Germinal center (tissue), 1 donor: ENCODE measurements around the gene SPACA9.
A peak's percentile ranks its signal among the peaks of the same experiment; 100 is the strongest.

Source experiments
- DNase-seq: peaks from one replicate; pipeline ENCODE4 v3.0.0; 2012; ENCODE audit warnings: mixed read lengths, low spot score

Gene SPACA9

DNA sequence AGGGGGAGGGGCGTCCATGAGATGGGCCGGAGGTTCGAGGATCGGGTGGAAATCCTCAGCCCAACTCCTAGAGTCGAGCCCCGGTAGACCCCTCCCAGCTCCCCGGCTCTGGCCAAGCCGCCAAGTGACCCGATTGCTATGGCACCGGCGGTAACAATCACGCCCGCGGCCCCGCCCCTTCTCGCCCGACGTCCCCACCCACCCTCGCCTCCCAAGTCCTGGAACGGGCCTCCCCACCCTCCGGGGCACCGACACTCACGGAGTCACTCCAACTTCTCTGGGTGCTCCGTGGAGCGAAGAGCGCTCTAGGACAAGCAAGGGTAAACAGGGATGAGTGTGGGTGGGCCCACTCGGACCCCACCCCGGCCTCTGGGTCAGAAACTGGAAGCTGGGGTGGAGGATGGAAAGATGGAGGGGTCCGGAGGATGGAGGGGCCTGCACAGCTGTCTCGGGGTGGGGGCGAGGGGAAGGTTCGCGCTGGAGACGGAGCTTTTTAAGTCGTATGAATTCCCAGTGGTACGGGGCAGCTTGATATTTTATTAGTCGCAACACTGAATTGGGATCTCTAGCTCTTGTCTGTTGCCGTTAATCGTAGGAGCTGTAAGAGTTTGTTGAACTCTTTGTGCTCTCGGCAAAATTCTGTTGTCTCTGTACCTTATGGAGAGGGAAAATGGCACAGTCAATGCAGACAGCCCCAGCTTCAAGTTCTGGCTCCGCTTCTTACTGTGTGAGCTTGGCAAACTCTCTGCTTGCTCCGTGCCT is at the start of gene SPACA9:
Gene SPACA9, plus strand, starts transcription at position 204 of the 762 bp plus-strand sequence. CDS start 5,050 bp downstream, outside the sequence.
- peak; percentile 49 for DNase-seq

DNA sequence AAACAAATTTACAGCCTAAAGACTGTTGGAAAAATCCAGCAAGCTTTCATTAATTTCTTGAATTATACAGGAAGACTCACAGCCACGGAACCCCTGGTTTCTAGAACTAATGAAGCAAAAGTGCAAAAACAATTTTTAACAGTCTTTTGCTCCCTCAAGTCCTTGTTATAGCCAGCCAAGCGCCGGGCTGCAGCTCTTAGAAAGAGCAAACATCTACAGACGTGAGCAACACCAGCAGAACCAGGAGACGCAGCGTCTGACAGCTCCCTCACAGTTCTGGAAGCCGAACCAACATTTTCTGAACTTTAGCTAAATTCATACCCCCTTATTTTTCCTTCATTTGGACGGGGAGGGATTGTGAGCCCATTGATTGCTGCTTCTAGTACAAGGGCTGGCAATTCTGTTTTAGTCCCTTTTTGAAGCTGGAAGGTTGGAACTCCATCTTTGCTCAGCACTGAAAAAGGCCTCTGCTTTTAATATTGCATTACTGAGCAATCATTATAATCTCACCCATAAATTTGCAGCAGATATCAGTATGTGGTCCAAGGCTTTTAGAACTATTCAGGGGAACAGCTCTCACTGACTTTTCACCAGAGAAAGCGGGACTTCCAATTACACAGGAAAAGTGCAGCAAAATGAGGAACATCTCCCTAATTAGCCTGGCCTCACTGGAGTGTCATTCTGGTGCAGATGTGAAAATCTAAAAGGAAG is 46.4 kb upstream of the SPACA9 start:
- DNase-seq = no peak

DNA sequence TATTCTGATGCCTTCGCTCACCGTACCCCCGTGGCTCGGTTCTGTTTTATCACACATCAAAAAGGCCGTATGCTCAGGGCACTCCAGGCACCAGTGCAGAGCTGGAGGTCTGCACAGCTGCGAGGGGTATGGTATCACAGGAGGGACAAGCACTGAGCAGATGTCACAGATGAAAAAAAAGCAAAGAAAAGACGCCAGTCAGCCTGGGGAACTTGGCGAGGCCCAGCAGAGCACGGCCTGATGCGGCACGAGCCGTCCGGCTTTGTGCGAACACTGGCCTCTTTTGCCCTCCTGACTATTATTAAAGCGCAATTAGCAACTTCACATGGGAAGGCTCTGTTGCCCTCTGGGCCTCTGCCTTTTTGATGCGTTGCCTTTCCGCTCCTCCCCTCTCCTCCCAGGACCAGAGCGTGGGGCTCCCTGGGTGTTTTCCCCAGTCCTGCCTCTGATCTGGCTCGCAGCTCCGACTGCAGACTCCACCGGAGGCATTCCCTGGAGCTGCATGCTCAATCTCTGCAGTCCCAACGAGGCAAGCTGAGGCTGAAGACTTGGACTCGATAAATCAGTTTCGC is 45.1 kb upstream of the SPACA9 start:
- no peak for DNase-seq

DNA sequence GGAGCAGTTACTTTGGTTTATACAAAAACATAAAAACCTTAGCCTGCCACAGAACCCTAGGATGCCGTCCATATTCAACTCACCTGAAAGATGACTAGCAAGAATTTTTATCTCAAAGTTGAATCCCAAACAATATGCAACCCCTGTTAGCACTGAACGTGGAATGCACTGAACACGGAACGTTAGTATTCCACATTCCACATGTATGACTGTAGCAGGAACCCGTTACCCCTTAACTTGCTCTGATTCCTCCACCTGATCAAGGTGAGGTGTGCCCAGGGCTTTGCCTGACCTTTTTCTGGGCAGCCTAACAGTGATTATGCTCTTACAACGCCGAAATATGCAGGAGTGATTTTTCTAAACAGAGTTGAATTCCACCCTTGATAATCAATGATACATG is 44.4 kb upstream of the SPACA9 start:
- no peak for DNase-seq

DNA sequence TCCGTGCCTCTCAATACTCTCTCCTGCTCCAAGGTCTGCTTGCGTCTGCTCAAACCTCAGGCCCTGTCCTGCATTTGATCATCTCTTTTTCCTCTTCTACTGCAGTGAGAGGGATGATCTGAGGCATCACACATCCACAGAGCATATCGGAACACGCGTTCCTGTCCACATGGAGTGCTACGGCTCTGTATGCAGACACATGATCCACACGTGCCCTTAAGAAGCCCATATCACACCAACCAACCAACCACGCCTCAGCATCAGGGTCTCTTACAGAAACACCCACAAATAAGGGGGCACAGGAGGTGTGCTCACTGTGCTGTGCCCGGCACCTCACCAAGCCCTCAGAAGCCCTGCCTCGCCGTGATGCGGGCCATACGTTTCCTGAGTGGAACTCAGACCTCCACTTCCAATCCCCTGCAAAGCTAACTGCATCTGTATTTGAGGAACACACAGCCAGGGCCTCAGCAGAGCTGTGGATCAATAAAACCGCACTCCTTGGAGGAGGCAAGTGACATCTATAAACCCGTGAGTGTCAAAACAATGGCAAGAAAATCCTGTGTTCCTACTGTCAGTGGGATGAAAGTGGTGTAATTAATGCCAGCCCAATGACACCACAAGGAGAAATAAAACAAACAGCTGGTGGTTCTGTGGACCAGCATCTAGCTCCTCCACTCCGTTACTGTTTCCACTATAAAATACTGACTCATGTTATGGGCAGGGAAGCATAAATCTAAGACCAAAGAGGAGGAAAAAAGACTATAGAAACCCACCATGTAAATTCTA is 41.0 kb upstream of the SPACA9 start:
- no peak for DNase-seq

DNA sequence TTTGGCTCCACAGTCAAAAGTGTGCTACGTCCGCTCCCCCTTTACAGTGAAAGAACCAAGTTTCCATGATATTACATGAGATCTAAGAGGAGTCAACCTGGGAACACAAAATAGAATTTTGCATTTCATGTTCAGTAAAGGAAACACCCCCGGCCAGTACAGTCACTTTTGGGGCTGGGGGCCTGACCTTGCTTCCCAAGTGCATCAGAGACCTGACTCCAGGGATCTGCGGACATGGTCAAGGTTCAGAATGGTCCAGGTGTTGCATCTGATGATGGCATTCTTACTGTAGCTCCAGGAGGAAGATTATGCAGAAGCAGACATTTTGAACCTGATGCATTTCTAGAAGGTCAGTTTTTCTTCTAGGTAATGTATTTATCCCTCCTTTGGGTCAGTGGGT is 40.4 kb upstream of the SPACA9 start:
- DNase-seq = no peak

DNA sequence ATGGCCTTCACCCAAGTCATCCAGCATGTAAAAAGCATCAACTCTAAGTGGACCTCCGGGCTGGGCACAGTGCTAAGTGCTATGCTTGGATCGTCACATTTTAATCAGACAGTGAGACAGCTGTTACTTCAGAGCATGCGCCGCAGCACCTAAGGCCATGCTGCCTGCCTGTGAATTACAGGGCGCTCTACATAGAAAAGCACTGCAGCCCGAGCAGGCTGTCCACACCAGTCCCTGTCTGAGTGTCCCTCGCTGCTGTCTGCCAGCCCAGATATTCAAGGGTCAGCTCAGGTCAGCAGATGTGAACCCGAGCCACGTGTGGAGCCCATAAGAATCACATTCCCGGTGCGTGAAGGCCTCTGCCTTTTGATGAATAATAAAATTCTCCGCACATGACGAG is 37.7 kb upstream of the SPACA9 start:
- DNase-seq = no peak

DNA sequence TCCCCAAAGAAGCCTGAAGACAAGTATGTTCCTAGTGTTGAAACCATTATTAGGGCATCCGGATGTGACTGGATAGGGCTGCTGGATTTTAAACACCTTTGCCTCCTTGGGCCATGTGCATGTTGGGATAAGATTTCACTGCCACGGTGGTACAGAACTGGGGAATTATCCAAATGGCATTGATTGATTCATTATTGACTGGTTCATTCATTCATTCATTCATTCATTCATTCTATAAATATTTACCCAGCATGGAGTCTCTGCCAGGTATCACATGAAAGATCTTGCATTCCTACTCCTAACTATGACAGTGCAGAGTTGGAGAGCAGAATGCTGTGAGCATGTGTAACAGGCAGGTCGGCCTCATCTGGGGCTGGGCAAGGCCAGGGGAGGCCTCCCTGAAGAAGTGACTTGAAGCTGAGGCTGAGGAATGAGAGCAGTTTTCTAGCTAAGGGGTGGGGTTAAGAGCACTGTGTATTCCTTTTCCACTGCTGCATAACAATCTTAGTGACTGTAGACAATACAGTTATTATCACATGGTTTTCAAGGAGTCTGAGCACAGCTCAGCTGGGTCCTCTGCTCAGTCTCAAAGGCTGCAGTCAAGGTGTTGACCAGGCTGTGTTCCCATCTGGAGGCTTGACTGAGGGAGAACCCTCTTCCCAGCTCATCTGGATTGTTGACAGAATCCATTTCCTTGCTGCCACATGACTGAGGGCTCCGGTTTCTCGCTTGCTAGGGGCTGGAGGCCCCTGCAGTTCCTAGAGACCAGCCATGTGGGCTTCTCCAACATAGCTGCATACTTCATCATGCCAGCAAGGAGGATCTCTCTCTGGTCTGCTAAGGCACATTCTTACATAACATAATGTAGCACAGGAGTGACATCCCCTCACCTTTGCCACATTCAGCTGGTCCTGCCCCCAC is 36.3 kb upstream of the SPACA9 start:
- no peak for DNase-seq

DNA sequence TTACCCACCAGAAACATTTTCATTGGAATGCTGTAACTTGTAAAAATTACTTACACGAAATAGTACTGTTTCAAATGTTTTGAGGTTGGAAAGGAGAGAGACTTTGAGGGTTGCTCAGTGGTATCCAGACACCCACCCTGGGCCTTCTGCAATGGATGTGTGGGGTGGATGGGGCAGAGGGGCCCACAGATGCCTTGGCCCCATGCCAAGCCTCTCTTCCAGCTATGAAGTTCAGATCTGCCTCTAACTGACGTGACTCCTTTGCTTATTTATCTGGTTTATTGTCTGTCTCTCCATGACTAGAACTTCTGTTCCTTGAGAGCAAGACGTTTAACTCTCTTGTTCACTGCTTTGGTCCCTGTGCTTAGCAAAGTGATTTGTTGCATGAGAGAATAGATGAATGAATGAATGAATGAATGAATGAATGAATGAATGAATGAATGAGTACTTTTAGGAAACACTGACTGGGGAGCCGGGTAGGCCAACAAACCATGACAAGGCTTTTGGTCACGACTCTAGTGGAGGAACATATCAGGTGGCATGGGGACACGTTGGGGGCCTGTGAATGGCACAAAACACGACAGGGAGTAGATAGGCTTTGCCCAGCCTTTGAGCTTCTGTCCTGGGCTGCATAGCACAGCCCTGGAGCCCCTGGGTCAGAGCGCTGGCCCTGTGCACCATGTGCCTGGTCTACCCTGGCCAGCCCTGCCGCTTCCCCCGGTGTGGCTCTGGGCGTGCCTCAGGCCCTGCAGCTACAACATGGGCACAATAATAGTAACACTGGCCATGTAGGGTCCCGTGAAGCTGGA is 32.4 kb upstream of the SPACA9 start:
- no peak for DNase-seq

DNA sequence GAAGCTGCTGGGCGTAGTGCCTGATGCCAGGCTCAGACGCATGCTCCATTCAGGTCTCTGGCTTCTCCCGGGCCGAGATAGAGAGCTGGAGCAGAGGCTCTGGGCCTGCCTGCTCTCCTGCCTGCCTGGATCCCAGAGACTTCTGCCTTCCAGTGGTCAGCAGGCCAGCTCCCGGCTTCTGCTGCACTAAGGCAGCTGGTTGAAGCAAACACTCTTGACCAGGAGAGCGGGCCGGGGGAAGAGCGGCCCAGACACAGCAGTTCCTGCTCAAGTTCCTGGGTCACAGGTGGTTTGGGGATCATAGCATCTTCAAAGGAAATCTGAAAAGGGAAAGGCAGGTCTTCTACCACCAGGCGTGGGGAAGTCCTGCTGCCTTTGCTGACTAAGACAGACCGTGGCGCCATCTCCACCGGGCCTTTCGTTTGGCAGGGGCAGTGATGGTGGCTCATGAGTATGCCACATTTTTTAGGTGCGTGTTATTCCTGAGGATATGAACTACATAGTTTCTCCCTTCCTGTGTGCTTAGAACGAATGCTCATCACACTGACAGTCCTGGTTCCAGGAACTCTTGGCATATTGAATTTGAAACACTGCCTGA is 31.7 kb upstream of the SPACA9 start:
- DNase-seq = no peak

DNA sequence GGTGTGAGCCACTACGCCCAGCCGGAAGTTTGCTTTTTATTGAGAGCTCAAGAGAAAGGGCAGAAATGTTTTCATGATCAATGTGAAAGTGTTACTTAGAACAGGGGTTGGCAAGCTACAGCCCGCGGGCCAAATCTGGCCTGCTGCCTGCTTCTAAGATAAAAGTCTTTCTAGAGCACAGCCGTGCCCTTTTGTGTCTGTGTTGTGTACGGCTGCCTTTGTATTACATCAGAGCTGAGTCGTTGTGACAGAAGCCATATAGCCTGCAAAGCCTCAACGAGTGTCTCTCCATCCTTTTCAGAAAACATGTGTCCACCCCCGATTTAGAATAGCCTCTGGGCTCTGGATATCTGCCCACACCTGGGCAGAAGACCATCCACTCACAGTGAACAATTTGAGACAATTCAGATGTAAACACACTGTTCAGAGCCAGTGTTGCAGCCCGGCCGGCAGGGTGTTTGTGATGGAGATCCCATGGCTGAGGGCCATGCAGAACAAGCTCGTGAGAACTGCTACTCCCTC is 29.5 kb upstream of the SPACA9 start:
- no peak for DNase-seq

DNA sequence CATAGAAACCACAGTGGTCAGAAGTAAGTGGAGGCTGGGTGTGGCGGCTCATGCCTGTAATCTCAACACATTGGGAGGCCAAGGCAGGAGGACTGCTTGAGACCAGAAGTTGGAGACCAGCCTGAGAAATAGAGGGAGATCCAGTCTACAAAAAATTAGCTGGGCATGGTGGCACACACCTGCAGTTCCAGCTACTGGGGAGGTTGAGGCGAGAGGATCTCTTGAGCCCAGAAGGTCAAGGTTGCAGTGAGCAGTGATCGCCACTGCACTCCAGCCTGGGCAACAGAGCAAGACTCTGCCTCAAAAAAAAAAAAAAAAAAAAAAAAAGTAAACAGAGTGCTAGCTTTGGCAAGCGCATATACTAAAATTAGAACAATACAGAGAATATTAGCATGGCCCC is 25.2 kb upstream of the SPACA9 start:
- DNase-seq = no peak

DNA sequence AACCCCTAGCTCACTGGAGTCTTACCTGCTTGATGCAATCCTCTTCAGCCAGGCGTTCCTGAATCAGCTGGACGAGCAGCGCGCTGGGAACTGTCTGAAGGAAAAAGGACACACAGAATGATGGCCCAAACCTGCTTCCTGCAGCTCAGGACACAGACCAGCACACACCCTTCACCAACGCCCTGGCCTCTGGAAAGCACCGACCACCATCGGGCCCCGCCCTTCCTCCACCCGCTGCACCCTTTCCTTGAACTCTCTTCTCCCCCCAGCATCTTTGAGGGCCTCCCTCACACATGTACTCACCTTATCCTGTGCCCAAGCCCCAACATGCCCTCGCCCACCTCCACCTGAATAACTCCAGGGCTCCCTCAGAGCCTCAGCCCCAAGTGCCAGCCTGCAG is 23.9 kb upstream of the SPACA9 start:
- DNase-seq = no peak

DNA sequence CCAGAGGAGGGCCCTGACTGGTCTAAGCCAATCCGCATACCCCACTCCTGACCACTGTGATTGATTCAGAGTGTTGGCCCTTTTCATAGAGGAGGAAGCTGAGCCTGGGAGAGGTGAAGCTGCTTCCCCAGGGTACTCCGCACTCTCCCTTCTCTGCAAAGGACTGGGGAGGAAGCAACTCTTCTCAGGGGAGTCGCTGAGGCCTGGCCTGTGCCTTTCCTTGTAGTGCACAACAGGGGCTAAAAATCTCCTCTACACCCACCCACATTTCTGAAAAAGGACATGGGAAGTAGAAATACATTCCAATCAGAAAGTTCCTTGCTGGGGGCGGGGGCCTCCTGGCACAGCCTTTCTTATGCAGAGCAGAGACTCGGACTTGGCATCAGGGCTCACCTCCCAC is 22.8 kb upstream of the SPACA9 start:
- no peak for DNase-seq

DNA sequence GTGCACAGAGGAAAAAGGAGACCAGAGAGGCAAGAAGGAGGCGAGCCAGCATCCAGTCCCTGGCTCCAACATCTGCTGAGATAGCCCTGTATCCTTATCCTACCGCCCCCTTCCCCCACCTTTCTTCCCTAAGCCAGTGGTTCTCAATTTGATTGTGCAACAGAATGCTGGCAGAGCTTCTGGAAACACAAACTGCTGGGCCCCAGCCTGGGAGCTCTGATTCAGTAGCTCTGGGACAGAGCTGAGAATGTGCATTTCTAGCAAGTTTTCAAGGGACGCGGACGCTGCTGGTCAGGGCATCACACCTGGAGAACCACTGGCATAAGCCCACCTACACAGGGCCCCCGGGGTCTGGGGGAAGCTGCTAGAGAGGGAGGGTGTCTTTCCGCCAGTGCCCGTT is 21.7 kb upstream of the SPACA9 start:
- no peak for DNase-seq

DNA sequence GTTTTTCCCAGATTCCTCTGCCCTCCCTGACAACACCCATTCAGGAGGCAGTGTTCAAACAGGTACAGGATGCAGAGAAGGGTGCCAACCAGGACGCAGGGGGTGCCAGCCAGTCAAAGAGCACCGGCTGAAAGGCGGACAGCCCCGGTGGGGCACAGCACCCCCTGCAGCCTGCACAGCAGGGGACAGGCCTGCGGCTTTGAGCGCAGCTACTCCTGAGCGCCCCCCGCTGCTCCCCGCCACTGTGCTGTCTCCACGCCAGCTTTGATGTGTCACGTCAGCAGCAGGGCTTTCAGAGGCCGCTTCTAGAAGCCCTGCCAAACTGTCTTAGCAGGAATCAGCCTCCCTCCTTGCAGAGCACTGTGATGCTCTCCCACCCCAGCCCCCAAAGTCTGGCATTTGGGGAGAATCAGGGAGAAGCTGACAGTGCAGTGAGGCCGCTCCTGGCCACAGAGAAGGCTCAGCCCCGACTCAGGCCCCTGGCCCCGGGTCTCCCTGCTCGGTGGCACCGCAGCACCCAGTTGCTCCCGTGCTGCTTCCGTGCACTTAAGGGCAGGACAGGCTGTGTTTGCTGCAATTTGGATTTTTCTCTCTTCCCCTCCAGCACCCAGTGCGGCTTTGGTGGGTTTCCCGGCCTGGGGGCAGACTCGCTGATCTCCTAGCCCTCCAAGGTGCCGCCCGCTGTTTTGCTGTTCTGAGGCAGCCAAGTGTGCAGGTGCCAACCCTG is 20.9 kb upstream of the SPACA9 start:
- DNase-seq = no peak

DNA sequence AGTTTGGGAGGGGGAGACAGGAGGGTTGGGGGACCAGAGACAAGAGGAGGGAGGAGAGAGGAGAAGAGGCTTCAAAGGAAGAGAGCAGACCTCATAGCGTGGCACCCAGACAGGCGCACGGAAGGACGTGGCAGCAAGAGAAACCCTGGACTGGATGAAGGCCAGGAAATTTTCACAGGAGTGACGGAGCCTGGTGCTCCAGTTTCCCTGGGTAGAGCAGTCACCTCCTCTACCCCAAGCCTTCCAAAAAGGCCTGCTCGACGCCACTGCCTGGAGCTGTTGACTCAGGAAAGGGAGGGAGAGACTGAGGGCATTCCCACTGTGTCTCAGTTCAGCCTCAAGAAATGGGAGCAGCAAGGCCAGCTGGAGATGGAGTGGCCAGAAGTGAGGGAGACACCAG is 19.9 kb upstream of the SPACA9 start:
- no peak for DNase-seq

DNA sequence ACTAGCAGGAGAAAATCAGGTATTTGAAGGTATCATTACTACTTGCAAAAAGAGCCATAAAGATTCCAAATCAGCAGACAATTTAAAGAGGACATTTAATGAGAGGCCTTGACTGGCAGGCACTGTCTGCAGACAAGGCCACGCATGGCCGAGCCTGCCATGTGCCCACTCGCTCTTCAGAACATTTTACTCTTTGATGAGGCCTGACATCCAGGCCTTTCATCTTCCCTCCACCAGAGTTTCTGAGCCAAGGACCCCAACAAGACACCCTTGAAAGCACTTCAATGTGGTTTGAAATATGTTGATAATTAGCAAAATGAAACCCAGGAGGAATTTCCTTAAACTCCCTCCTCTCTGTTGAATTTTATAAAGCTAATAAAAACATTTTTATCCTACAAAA is 17.0 kb upstream of the SPACA9 start:
- no peak for DNase-seq

DNA sequence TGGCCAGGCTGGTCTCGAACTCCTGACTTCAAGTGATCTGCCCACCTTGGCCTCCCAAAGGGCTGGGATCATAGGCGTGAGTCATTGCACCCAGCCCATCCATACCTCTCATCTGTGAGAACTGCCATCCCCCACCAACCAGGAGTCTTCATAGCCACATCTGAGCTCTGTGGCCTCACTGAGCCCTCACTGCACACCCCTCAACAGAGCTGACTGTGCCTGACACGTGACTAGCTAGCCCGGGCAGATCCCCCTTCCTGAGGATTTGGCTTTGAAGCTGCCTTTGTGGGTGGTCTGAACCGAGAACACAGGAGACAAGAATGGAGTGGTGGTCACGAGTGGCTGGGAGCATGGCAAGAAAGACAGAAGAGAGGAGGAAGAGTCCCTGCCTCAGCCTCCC is 16.2 kb upstream of the SPACA9 start:
- DNase-seq = no peak
